CD8-positive, alpha-beta memory T cell (primary cell): ENCODE results near the gene SLC17A7. TPM values are rescaled to one million over a fixed set of nuclear protein-coding genes. Genes with fewer than 3 reads are reported as not detected.
"Not testable (repeated sequence)": the region's sequence is repeated elsewhere in the genome, so short reads cannot be mapped to it uniquely, and the experiment has no call there.

Experiments used
- CTCF ChIA-PET: fragments of 350-600 bp; sonication (Branson Sonifier 250); formaldehyde crosslinking; loops from one replicate; lab custom pipeline; 2021; ENCODE audit warnings: antibody characterized with exemption; lab: Charles Lee
- POLR2A ChIA-PET: fragments of 350-600 bp; sonication (Branson Sonifier 250); formaldehyde crosslinking; loops from one replicate; lab custom pipeline; 2021; ENCODE audit warnings: antibody characterized with exemption; lab: Charles Lee
- DNase-seq, 5 donors: peaks; one replicate each; pipeline versions ENCODE4 v3.0.0 to v3.0.0-alpha.2; 2020 to 2022; ENCODE audit warnings: mixed read lengths in 1 of 5
- H3K27ac ChIP-seq: one replicate; pipeline ENCODE4 v1.7.0; 2013; ENCODE audit warnings: low read depth, mild to moderate bottlenecking, low read length, moderate library complexity
- H3K27me3 ChIP-seq: 2 replicates; pipeline ENCODE4 v1.7.0; 2013; ENCODE audit warnings: low read length, mild to moderate bottlenecking; ENCODE audit not compliant: insufficient read depth, poor library complexity, severe bottlenecking
- H3K36me3 ChIP-seq: 2 replicates; pipeline ENCODE4 v1.7.0; 2013; ENCODE audit warnings: mild to moderate bottlenecking, low read length, moderate library complexity; ENCODE audit not compliant: insufficient read depth
- H3K4me1 ChIP-seq: 2 replicates; pipeline ENCODE4 v1.7.0; 2013; ENCODE audit warnings: mild to moderate bottlenecking, low read length, moderate library complexity; ENCODE audit not compliant: insufficient read depth
- H3K4me3 ChIP-seq: 2 replicates; pipeline ENCODE4 v1.7.0; 2013; ENCODE audit warnings: mild to moderate bottlenecking, low read length
- H3K9me3 ChIP-seq: 2 replicates; pipeline ENCODE4 v1.7.0; 2013; ENCODE audit warnings: mild to moderate bottlenecking, low read length
- H3K27ac Mint-ChIP-seq, 8 donors: one replicate each; pipeline ENCODE4 v1.8.0; 2020 to 2021; ENCODE audit warnings: mixed read lengths in 8 of 8, mild to moderate bottlenecking in 6 of 8, inconsistent platforms in 3 of 8, moderate library complexity in 3 of 8
- H3K27me3 Mint-ChIP-seq, 2 donors: one replicate each; pipeline ENCODE4 v1.8.0; 2020 to 2021; ENCODE audit warnings: mixed read lengths in 2 of 2, mild to moderate bottlenecking in 1 of 2, moderate library complexity in 1 of 2
- H3K36me3 Mint-ChIP-seq, 3 donors: one replicate each; pipeline ENCODE4 v1.8.0; 2020 to 2021; ENCODE audit warnings: mixed read lengths in 3 of 3, inconsistent platforms in 1 of 3, mild to moderate bottlenecking in 1 of 3
- H3K4me1 Mint-ChIP-seq, 3 donors: one replicate each; pipeline ENCODE4 v1.8.0; 2020 to 2021; ENCODE audit warnings: mixed read lengths in 3 of 3, inconsistent platforms in 1 of 3, mild to moderate bottlenecking in 1 of 3
- H3K4me3 Mint-ChIP-seq, 7 donors: one replicate each; pipeline ENCODE4 v1.8.0; 2020 to 2021; ENCODE audit warnings: mixed read lengths in 7 of 7, mild to moderate bottlenecking in 6 of 7, moderate library complexity in 4 of 7, inconsistent platforms in 2 of 7
- H3K9me3 Mint-ChIP-seq, 5 donors: one replicate each; pipeline ENCODE4 v1.8.0; 2020 to 2022; ENCODE audit warnings: mixed read lengths in 5 of 5, mild to moderate bottlenecking in 3 of 5, moderate library complexity in 2 of 5, inconsistent platforms in 1 of 5
- polyA plus RNA-seq: library from polyadenylated mRNA; unstranded; fragments of 300-500 nt; fragmentation: Illumina TruSeq; gene quantifications from one replicate; pipeline ENCODE4 v1.2.3, GENCODE V29; 2021
- total RNA-seq, 2 experiments: library from RNA; stranded (reverse); gene quantifications; one replicate each; pipeline ENCODE4 v1.2.3, GENCODE V29; 2021

Gene SLC17A7
- total and polyA plus RNA-seq, 3 experiments from 2014 or later: 0.07 to 0.09 TPM; not detected in 1

GRCh38 chr19:49461130-49461529 is 19.8 kb upstream of the SLC17A7 start:
- not testable (repeated sequence) for H3K4me1 ChIP-seq, DNase-seq, H3K27me3 ChIP-seq, H3K4me3 Mint-ChIP-seq, H3K9me3 ChIP-seq, H3K27me3 Mint-ChIP-seq, H3K27ac Mint-ChIP-seq, H3K27ac ChIP-seq, H3K4me3 ChIP-seq, H3K9me3 Mint-ChIP-seq
- peaks cover 24% of the 10 kb centered on the region for H3K36me3 ChIP-seq
- Mint-ChIP-seq H3K4me1 (peaks cover 2 to 16% (median 6%) of the 10 kb centered on the region in 3 donors), H3K36me3 (peaks cover 0 to 39% (median 4%) of the 10 kb centered on the region in 3 donors)
- ChIA-PET CTCF (interaction anchor here (1.3 kb wide), 1 partner anchor 232 kb away, joined by 3 read pairs; no protein-coding TSS in a partner anchor), POLR2A (interaction anchor here (0.6 kb wide), 2 partner anchors 126 to 463 kb away, joined by 4 read pairs; no protein-coding TSS in a partner anchor)

GRCh38 chr19:49459388-49459787 is 18.1 kb upstream of the SLC17A7 start:
- no peaks in the 10 kb centered on the region for H3K9me3 Mint-ChIP-seq
- H3K27ac Mint-ChIP-seq: no peak overlapping the region
- Histone ChIP-seq H3K9me3 (no peaks in the 10 kb centered on the region), H3K27me3 (no peaks in the 10 kb centered on the region), H3K4me3 (no peak overlapping the region), H3K27ac (no peak overlapping the region), H3K36me3 (peaks cover 24% of the 10 kb centered on the region), H3K4me1 (peaks cover 4% of the 10 kb centered on the region)
- no peak for DNase-seq
- peaks cover 0 to 35% (median 5%) of the 10 kb centered on the region in 3 donors for H3K36me3 Mint-ChIP-seq
- ChIA-PET POLR2A (interaction anchor here (0.6 to 2.0 kb wide), 2 partner anchors 11 to 35 kb away, joined by 4 to 8 read pairs; no protein-coding TSS in a partner anchor), CTCF (interaction anchor here (1.4 to 2.9 kb wide), 4 partner anchors 9 to 17 kb away, joined by 5 to 10 read pairs (median 6); partner anchors contain the start of gene FLT3LG)
- H3K4me1 Mint-ChIP-seq: peaks cover 4 to 22% (median 12%) of the 10 kb centered on the region in 3 donors
- no peaks in the 10 kb centered on the region for H3K27me3 Mint-ChIP-seq
- H3K4me3 Mint-ChIP-seq: peak overlapping the region in 1 of 7 donors; percentile 68

- no peak overlapping the region for H3K27ac ChIP-seq
- no peaks in the 10 kb centered on the region for H3K27me3 Mint-ChIP-seq
- peak overlapping the region in 4 of 8 donors; percentile 34 to 94 (median 49) for H3K27ac Mint-ChIP-seq
These were observed 17.2 kb upstream of the SLC17A7 start for GRCh38 chr19:49458567-49458903.

GRCh38 chr19:49456326-49456725 is 15.0 kb upstream of the SLC17A7 start:
- Mint-ChIP-seq H3K27ac (peak overlapping the region in 2 of 8 donors; percentile 4 to 37), H3K36me3 (peaks cover 3 to 48% (median 11%) of the 10 kb centered on the region in 3 donors), H3K27me3 (no peaks in the 10 kb centered on the region), H3K9me3 (no peaks in the 10 kb centered on the region), H3K4me1 (peaks cover 27 to 45% (median 34%) of the 10 kb centered on the region in 3 donors), H3K4me3 (peak overlapping the region in 2 of 7 donors; percentile 15 to 40)
- DNase-seq: no peak
- CTCF ChIA-PET: interaction anchor here (1.0 to 1.2 kb wide), 3 partner anchors 9 to 17 kb away, joined by 4 to 8 read pairs (median 5); partner anchors contain the start of gene FLT3LG
- H3K27ac ChIP-seq: no peak overlapping the region
- POLR2A ChIA-PET: interaction anchor here (1.9 kb wide), 1 partner anchor 13 kb away, joined by 12 read pairs; no protein-coding TSS in a partner anchor
- H3K4me3 ChIP-seq: no peak overlapping the region
- no peaks in the 10 kb centered on the region for H3K27me3 ChIP-seq
- H3K4me1 ChIP-seq: peaks cover 27% of the 10 kb centered on the region
- no peaks in the 10 kb centered on the region for H3K9me3 ChIP-seq
- peaks cover 24% of the 10 kb centered on the region for H3K36me3 ChIP-seq

More at GRCh38 chr19:49458567-49458903, 17.2 kb upstream of the SLC17A7 start:
- Histone ChIP-seq H3K9me3 (no peaks in the 10 kb centered on the region), H3K36me3 (peaks cover 24% of the 10 kb centered on the region), H3K4me1 (peaks cover 13% of the 10 kb centered on the region), H3K27me3 (no peaks in the 10 kb centered on the region), H3K4me3 (no peak overlapping the region)
- no peaks in the 10 kb centered on the region for H3K9me3 Mint-ChIP-seq
- peaks cover 0 to 38% (median 5%) of the 10 kb centered on the region in 3 donors for H3K36me3 Mint-ChIP-seq
- ChIA-PET POLR2A (interaction anchor here (2.0 kb wide), 1 partner anchor 11 kb away, joined by 8 read pairs; no protein-coding TSS in a partner anchor), CTCF (interaction anchor here (1.4 to 2.9 kb wide), 4 partner anchors 10 to 18 kb away, joined by 5 to 10 read pairs (median 6); partner anchors contain the start of gene FLT3LG)
- no peak for DNase-seq
- H3K4me1 Mint-ChIP-seq: peaks cover 13 to 30% (median 18%) of the 10 kb centered on the region in 3 donors
- peak overlapping the region in 1 of 7 donors; percentile 54 for H3K4me3 Mint-ChIP-seq

GRCh38 chr19:49455773-49456172 is 14.4 kb upstream of the SLC17A7 start:
- peaks cover 30 to 49% (median 37%) of the 10 kb centered on the region in 3 donors for H3K4me1 Mint-ChIP-seq
- POLR2A ChIA-PET: interaction anchor here (1.9 kb wide), 1 partner anchor 14 kb away, joined by 12 read pairs; no protein-coding TSS in a partner anchor
- H3K27me3 ChIP-seq: no peaks in the 10 kb centered on the region
- H3K27me3 Mint-ChIP-seq: no peaks in the 10 kb centered on the region
- H3K4me1 ChIP-seq: peaks cover 32% of the 10 kb centered on the region
- H3K4me3 ChIP-seq: no peak overlapping the region
- H3K27ac Mint-ChIP-seq: peak overlapping the region in 3 of 8 donors; percentile 4 to 87 (median 37)
- H3K4me3 Mint-ChIP-seq: peak overlapping the region in 3 of 7 donors; percentile 15 to 40 (median 23)
- no peak overlapping the region for H3K27ac ChIP-seq
- no peaks in the 10 kb centered on the region for H3K9me3 Mint-ChIP-seq
- DNase-seq: no peak
- peaks cover 3 to 49% (median 11%) of the 10 kb centered on the region in 3 donors for H3K36me3 Mint-ChIP-seq
- CTCF ChIA-PET: interaction anchor here (1.0 to 1.2 kb wide), 2 partner anchors 10 to 17 kb away, joined by 4 to 8 read pairs; partner anchors contain the start of gene FLT3LG
- H3K9me3 ChIP-seq: no peaks in the 10 kb centered on the region
- peaks cover 23% of the 10 kb centered on the region for H3K36me3 ChIP-seq

GRCh38 chr19:49453757-49454240 is 12.5 kb upstream of the SLC17A7 start:
- no peaks in the 10 kb centered on the region for H3K27me3 Mint-ChIP-seq
- Histone ChIP-seq H3K27me3 (no peaks in the 10 kb centered on the region), H3K4me1 (peaks cover 41% of the 10 kb centered on the region), H3K4me3 (peak overlapping the region; percentile 99), H3K36me3 (peaks cover 12% of the 10 kb centered on the region), H3K27ac (peak overlapping the region; percentile 99), H3K9me3 (no peaks in the 10 kb centered on the region)
- CTCF ChIA-PET: interaction anchor here (1.2 to 4.7 kb wide), 6 partner anchors 9 to 93 kb away, joined by 3 to 51 read pairs (median 4); partner anchors contain the start of gene FLT3LG
- peaks cover 3 to 54% (median 11%) of the 10 kb centered on the region in 3 donors for H3K36me3 Mint-ChIP-seq
- no peaks in the 10 kb centered on the region for H3K9me3 Mint-ChIP-seq
- POLR2A ChIA-PET: interaction anchor here (0.5 to 3.0 kb wide), 9 partner anchors 9 to 714 kb away, joined by 3 to 62 read pairs (median 5); partner anchors contain the start of genes FLT3LG, RPS11 and SCAF1
- peak in 1 of 5 donors; percentile 20 for DNase-seq
- H3K4me1 Mint-ChIP-seq: peaks cover 40 to 66% (median 46%) of the 10 kb centered on the region in 3 donors
- peak overlapping the region; percentile 80 to 100 (median 100) for H3K27ac Mint-ChIP-seq
- peak overlapping the region; percentile 90 to 100 (median 97) for H3K4me3 Mint-ChIP-seq

- H3K36me3 Mint-ChIP-seq: peaks cover 7 to 58% (median 13%) of the 10 kb centered on the region in 3 donors
- CTCF ChIA-PET: interaction anchor here (1.2 to 4.7 kb wide), 7 partner anchors 8 to 94 kb away, joined by 3 to 51 read pairs (median 5); partner anchors contain the start of gene FLT3LG
- POLR2A ChIA-PET: interaction anchor here (0.6 to 3.0 kb wide), 9 partner anchors 9 to 189 kb away, joined by 3 to 62 read pairs (median 5); partner anchors contain the start of genes FLT3LG, RPS11 and SCAF1
- H3K36me3 ChIP-seq: peaks cover 13% of the 10 kb centered on the region
- no peaks in the 10 kb centered on the region for H3K9me3 ChIP-seq
- H3K4me1 ChIP-seq: peaks cover 45% of the 10 kb centered on the region
- peak; percentile 96 to 99 (median 99) for DNase-seq
- H3K27me3 ChIP-seq: no peaks in the 10 kb centered on the region
- peak within 1 kb of the TSS; percentile 80 to 100 (median 100) for H3K27ac Mint-ChIP-seq
- H3K27ac ChIP-seq: peak within 1 kb of the TSS; percentile 99
- no peaks in the 10 kb centered on the region for H3K9me3 Mint-ChIP-seq
- H3K4me3 Mint-ChIP-seq: peak within 1 kb of the TSS; percentile 93 to 100 (median 98)
- no peaks in the 10 kb centered on the region for H3K27me3 Mint-ChIP-seq
- peaks cover 44 to 71% (median 50%) of the 10 kb centered on the region in 3 donors for H3K4me1 Mint-ChIP-seq
- H3K4me3 ChIP-seq: peak within 1 kb of the TSS; percentile 99
These were observed 11.9 kb upstream of the SLC17A7 start, which contains the start of gene ALDH16A1 for GRCh38 chr19:49453013-49453756. ALDH16A1 (plus strand) TSS chr19:49453225; CDS start chr19:49453332, 107 bp downstream.
